ENCODE results near the gene ACVR1B. TPM values are rescaled to one million over a fixed set of nuclear protein-coding genes. Genes with fewer than 3 reads are reported as not detected.

ACVR1B gene
- 40.6 TPM for total RNA-seq

GRCh38 chr12:51951199-51951842 lies at the start of gene ACVR1B:
ACVR1B (plus strand) TSS chr12:51951699; CDS start chr12:51951744, 45 bp downstream.
- peak; percentile 91 for DNase-seq (ENCODE audit: low spot score)

GRCh38 chr12:51901881-51902280 lies 49.6 kb upstream of the ACVR1B start:
- no peak for DNase-seq (ENCODE audit: low spot score)

- no peak for DNase-seq (ENCODE audit: low spot score)
Observed at GRCh38 chr12:51904951-51905470, 46.5 kb upstream of the ACVR1B start.

- DNase-seq (ENCODE audit: low spot score): peak; percentile 74
Observed at GRCh38 chr12:51905471-51906429, 45.7 kb upstream of the ACVR1B start.

DNA sequence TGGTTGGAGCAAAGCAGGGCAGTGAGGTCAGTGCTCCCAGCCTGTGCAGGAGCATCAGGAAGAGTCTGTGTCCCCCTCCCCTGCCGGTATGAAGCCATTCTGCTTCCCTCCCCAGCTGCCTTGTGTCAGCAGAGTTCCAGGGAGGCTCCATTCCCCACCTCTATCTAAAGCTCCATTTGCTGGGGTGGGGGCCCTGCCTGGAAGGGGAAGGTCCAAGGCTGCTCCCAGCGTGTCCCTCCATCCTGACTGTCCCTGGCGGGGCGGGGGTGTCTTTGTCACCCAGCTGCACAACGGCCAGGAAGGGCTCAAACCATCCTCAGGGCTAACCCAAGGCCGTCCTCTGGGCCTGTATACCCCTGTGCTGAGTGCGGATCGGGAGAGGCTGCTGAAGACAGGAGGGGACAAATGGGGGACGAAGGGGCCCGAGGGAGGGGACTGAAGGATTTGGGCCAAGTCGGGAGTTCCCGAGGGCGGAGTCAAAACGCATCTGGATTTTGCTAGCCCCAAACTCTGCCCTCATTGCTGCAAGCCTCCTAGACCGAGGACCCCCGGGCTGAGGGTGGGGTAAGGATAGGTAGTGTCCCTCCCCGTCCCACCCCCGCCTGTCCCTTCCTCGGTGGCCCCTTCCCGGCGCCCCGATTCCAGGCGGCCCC lies 44.9 kb upstream of the ACVR1B start:
- no peak for DNase-seq (ENCODE audit: low spot score)

DNA sequence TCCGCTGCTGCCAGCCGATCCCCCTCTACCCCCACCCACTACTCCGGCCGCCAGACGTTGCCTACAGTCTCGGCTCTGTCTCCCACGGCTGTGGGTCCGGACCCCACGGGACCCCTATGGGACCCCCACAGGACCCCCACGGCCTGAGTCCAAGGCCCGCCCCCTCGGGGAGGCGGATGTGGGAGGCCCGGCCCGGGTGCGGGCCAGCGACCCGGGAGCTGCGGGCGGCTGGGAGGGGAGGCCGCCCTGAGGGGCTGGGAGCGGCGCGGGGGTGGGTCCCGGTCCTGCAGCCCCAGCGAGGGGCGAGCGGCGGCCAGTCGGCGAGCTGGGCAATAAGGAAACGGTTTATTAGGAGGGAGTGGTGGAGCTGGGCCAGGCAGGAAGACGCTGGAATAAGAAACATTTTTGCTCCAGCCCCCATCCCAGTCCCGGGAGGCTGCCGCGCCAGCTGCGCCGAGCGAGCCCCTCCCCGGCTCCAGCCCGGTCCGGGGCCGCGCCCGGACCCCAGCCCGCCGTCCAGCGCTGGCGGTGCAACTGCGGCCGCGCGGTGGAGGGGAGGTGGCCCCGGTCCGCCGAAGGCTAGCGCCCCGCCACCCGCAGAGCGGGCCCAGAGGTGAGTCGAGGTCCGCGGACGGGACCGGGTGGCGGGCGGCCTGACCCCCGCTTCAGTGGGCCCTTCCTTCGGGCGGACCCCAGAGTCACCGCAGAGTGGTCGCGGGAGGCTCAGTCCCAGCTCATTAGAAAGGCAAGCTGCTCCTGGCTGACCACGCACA lies 44.2 kb upstream of the ACVR1B start, which contains the start of gene ACVRL1:
Gene ACVRL1, plus strand, starts transcription at position 422 of the 773 bp plus-strand sequence. CDS start 4,971 bp downstream, outside the sequence.
- DNase-seq (ENCODE audit: low spot score): no peak

DNA sequence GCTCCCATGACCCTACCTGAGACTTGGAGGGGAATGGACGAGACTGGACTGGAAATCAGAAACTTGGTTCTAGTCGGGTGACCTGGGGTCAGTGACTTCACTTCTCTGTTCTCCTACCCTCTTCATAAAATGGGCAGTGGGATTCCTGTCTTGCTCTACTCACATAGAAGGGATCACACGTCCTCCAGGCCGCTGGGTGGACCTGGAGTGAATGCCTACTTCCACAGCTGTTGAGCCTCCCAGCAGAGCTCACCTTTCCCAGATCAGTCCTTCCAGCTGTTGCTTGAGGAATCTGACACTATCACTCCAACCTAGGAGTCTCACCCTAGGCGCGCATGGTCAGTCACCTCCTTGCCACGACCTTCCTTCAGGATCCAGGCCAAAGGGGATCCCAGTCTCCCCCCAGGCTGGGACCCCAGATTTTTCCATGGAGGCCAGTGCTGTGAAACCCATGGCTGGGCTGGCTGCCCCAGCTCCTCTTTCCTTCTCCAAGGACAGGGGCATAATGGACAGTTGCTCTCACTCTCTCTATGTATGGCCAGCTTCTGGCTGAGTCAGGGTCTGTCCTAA lies 43.6 kb upstream of the ACVR1B start:
- no peak for DNase-seq (ENCODE audit: low spot score)

- no peak for DNase-seq (ENCODE audit: low spot score)
Observed at GRCh38 chr12:51908876-51909592, 42.5 kb upstream of the ACVR1B start.

GRCh38 chr12:51910168-51910567 lies 41.3 kb upstream of the ACVR1B start:
- DNase-seq (ENCODE audit: low spot score): no peak

DNA sequence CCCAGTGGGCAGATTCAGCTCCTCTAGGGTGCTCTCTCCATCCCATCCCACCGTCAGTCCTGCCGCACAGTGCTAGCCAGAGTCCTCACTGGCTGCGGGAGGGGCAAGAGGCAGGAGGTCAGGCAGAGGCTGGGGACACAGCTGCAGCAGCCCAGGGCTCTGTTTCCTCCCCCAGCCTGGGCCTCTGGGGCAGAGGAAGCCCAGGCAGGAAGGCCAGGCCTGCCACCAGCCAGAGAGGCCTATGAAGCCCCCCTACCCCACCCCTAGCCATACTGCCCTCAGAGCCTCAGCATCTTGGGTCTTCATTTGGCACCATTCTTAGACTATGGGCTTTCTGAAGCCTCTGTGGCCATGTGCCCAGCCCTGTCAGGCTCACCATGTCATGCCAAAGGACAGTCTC lies 40.8 kb upstream of the ACVR1B start:
- no peak for DNase-seq (ENCODE audit: low spot score)

DNA sequence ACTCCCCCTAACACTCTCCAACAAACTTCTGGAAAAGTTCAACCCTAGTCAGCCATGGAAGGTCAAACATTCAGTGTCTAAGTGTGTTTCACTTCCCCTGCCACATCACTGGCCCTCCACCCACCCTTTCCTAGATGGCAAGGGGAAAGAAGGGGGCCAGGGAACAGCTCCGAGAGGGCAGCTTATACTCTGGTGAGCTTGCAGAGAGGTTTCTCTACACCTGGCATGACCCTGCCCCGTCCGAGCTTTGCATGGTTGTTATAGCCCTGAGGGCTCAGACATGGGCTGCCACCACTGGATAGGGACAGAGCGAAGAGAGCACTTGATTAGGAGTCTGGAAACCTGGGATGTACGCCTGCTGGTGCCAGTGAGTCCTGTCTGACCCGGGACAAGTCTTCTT lies 40.2 kb upstream of the ACVR1B start:
- no peak for DNase-seq (ENCODE audit: low spot score)

GRCh38 chr12:51911788-51912711 lies 39.4 kb upstream of the ACVR1B start:
- DNase-seq (ENCODE audit: low spot score): no peak

DNA sequence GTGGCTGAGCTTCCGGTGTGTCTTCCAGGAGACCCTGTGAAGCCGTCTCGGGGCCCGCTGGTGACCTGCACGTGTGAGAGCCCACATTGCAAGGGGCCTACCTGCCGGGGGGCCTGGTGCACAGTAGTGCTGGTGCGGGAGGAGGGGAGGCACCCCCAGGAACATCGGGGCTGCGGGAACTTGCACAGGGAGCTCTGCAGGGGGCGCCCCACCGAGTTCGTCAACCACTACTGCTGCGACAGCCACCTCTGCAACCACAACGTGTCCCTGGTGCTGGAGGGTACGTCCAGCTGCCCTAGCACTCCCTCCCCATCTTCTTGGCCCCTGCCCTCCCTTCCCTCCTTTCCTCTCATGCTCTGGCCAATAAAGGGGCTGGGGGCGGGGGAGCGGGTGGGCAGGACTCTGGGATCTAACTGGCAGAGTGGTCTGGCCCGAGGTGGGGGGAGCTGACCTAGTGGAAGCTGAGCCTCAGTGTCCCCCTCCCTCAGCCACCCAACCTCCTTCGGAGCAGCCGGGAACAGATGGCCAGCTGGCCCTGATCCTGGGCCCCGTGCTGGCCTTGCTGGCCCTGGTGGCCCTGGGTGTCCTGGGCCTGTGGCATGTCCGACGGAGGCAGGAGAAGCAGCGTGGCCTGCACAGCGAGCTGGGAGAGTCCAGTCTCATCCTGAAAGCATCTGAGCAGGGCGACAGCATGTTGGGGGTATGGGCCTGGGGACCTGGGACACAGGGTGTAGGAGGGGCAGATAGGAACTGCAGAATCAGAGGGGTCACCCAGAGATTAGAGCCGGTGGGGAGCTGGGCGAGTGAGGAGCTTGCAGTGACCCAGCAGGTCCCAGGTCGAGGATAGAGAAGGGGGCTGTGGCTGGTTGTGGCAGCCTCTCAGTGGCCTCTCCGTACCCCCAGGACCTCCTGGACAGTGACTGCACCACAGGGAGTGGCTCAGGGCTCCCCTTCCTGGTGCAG lies 38.1 kb upstream of the ACVR1B start:
- DNase-seq (ENCODE audit: low spot score): no peak

DNA sequence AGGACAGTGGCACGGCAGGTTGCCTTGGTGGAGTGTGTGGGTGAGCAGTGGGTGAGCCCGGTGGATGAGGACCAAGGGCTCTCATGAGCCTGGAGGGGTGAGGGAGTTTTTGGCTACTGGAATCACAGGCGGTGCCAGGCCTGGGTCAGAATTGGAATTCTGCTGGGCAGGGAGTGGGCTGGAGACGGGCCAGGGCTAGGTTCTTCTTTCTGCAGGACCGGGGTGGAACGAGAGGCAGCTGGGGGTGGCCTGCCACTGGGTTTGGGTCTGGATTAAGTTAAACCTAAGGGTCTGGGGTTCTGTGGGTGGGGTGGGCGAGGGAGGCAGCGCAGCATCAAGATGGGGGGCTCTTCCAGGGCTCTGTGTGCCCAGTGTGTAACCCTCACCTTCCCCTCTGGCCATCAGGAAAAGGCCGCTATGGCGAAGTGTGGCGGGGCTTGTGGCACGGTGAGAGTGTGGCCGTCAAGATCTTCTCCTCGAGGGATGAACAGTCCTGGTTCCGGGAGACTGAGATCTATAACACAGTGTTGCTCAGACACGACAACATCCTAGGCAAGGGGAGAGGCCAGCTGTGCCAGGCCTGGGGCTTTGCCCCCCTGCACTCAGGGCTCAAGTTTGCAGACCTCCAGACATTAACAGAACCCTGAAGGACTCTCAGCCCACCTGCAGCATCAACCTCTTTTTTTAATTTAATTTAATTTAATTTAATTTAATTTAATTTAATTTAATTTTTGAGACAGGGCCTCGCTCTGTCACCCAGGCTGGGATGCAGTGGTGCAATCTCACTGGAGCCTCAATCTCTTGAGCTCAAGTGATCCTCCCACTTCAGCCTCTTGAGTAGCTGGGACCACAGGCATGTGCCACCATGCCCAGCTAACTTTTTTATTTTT lies 37.2 kb upstream of the ACVR1B start:
- no peak for DNase-seq (ENCODE audit: low spot score)

- DNase-seq (ENCODE audit: low spot score): no peak
Observed at GRCh38 chr12:51915003-51915625, 36.4 kb upstream of the ACVR1B start.

- no peak for DNase-seq (ENCODE audit: low spot score)
Observed at GRCh38 chr12:51915951-51916350, 35.5 kb upstream of the ACVR1B start.
